Pulmonary artery endothelial cell (primary cell): ENCODE results near the gene PIM2. TPM values are rescaled to one million over a fixed set of nuclear protein-coding genes. Genes with fewer than 3 reads are reported as not detected.
"Not testable (repeated sequence)": the region's sequence is repeated elsewhere in the genome, so short reads cannot be mapped to it uniquely, and the experiment has no call there.

Source experiments
- DNase-seq: peaks from one replicate; pipeline ENCODE4 v3.0.0-alpha.2; 2011; ENCODE audit warnings: low read depth, low spot score
- total RNA-seq: library from RNA; depleted of rRNA; stranded (reverse); fragments of >200 nt; gene quantifications from 2 replicates; pipeline ENCODE4 v1.2.3, GENCODE V29; 2014

Gene PIM2
- total RNA-seq, 1 donor from 2014 or later, result 5.5 TPM

- not testable (repeated sequence) for DNase-seq
Observed at GRCh38 chrX:48872017-48872416, 46.8 kb downstream of the PIM2 start.

DNA sequence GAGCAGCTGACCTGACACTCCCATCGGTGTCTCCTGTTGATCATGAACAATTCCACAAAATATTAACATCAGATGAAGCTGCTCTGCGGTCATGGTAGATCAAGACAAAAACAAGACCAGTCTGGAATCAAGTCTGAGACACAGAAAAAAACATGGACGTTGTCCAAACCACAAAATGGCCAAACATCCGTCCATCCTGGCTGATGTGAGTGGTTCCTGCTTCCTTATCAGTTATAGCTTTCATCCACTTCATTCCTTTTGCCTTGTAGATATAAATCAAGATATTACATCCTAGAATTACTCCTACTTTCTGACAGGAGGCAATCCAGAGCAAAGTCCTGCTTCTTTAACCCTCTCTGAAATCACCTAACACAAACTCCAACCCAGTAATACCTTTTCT is 54.6 kb downstream of the PIM2 start:
- DNase-seq, result no peak

Other genes with a start within 250 kb of the PIM2 start
- not detected in 2 replicates for gene WAS, start 235.2 kb downstream of the PIM2 start, total RNA-seq
- 8.0 and 12.2 TPM in 2 replicates for gene SUV39H1, start 222.3 kb downstream of the PIM2 start, total RNA-seq
- not detected in 2 replicates for gene GLOD5, start 157.3 kb downstream of the PIM2 start, total RNA-seq
- gene GATA1, start 132.4 kb downstream of the PIM2 start, total RNA-seq, result not detected in 2 replicates
- gene HDAC6, start 117.0 kb downstream of the PIM2 start, total RNA-seq, result 24.7 and 37.7 TPM in 2 replicates
- gene ERAS, start 92.5 kb downstream of the PIM2 start, total RNA-seq, result not detected in 2 replicates
- not detected in 2 replicates for gene PCSK1N, start 83.4 kb downstream of the PIM2 start, total RNA-seq
- gene TIMM17B, start 21.3 kb downstream of the PIM2 start, total RNA-seq, result 17.7 and 24.6 TPM in 2 replicates
- 98.2 and 105 TPM in 2 replicates for gene PQBP1, start 21.1 kb downstream of the PIM2 start, total RNA-seq
- gene SLC35A2, start 7.4 kb downstream of the PIM2 start, total RNA-seq, result 11.6 and 13.5 TPM in 2 replicates
- gene OTUD5, start 38.6 kb upstream of the PIM2 start, total RNA-seq, result 26.7 and 30.5 TPM in 2 replicates
- 0.13 and 0.32 TPM in 2 replicates for gene KCND1, start 52.8 kb upstream of the PIM2 start, total RNA-seq
- 22.9 and 30.0 TPM in 2 replicates for gene GRIPAP1, start 83.2 kb upstream of the PIM2 start, total RNA-seq
- gene TFE3, start 124.3 kb upstream of the PIM2 start, total RNA-seq, result 21.0 and 29.5 TPM in 2 replicates
- gene CCDC120, start 140.0 kb upstream of the PIM2 start, total RNA-seq, result 0.42 and 0.66 TPM in 2 replicates
- gene PRAF2, start 155.0 kb upstream of the PIM2 start, total RNA-seq, result 4.4 and 5.9 TPM in 2 replicates
- gene WDR45, start 160.9 kb upstream of the PIM2 start, total RNA-seq, result 23.3 and 25.5 TPM in 2 replicates
- 27.1 and 29.0 TPM in 2 replicates for gene GPKOW, start 204.7 kb upstream of the PIM2 start, total RNA-seq
- 0.59 and 1.2 TPM in 2 replicates for gene MAGIX, start 243.7 kb upstream of the PIM2 start, total RNA-seq